ENCODE results near the gene CCAR1. TPM values are rescaled to one million over a fixed set of nuclear protein-coding genes. Genes with fewer than 3 reads are reported as not detected.
"Not testable (repeated sequence)": the region's sequence is repeated elsewhere in the genome, so short reads cannot be mapped to it uniquely, and the experiment has no call there.

The CCAR1 gene
- total RNA-seq, 1 donor from 2014 or later, result 44.2 TPM

- DNase-seq (ENCODE audit: low read depth), result no peak
These were observed 35.7 kb downstream of the CCAR1 start for GRCh38 chr10:68756766-68757165.

- DNase-seq (ENCODE audit: low read depth), result no peak
These were observed 38.3 kb downstream of the CCAR1 start for GRCh38 chr10:68759223-68759863.

GRCh38 chr10:68759967-68760366 is 38.9 kb downstream of the CCAR1 start:
- DNase-seq (ENCODE audit: low read depth), result no peak

DNA sequence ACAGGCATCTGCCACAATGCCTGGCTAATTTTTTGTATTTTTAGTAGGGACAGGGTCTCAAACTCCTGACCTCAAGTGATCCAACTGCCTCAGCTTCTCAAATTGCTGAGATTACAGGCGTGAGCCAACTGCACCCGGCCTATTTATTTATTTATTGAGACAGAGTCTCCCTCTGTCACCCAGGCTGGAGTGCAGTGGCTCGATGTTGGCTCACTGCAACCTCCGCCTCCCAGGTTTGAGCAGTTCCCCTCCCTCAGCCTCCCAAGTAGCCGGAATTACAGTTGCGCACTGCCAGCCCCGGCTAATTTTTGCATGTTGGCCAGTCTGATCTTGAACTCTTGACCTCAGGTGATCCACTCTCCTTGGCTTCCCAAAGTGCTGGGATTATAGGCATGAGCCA is 46.4 kb downstream of the CCAR1 start:
- not testable (repeated sequence) for DNase-seq (ENCODE audit: low read depth)

DNA sequence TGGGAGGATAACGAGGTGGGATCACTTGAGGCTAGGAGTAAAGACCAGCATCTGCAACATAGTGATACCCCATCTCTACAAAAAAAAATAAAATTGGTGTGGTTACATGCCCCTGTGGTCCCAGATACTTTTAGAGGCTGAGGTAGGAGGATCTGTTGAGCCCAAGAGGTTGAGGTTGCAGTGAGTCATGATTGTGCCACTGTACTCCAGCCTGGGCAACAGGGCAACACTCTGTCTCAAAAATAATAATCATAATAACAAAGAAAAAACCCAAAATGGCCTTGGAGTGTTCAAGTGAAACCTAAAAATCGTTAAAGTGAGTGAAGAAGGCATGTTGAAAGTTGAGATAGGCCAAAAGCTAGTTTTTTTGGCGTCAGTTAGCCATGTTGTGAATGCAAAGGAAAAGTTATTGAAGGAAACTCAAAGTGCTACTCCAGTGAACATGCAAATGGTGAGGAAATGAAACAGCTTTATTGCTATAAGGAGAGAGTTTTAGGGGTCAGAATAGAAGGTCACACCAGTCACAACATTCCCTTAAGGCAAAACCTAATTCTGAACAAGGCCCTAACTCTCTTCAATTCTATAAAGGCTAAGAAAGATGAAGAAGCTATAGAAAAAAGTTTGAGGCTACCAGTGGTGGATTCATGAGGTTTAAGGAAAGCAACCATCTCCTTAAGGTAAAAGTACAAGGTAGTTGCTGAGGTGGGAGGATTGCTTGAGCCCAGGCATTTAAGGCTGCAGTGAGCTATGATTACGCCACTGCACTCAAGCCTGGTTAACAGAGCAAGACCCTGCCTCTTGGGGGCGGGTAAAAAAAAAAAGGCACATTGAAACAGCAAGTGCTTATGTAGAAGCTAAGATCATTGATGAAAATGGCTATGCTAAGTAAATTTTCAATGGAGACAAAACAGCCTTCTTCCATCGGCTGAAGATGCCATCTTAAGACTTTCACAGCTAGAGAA is 60.9 kb downstream of the CCAR1 start:
- DNase-seq (ENCODE audit: low read depth), result no peak

- peak; percentile 13 for DNase-seq (ENCODE audit: low read depth)
These were observed 63.4 kb downstream of the CCAR1 start for GRCh38 chr10:68784476-68784875.

- no peak for DNase-seq (ENCODE audit: low read depth)
These were observed 66.8 kb downstream of the CCAR1 start for GRCh38 chr10:68787813-68788212.

DNA sequence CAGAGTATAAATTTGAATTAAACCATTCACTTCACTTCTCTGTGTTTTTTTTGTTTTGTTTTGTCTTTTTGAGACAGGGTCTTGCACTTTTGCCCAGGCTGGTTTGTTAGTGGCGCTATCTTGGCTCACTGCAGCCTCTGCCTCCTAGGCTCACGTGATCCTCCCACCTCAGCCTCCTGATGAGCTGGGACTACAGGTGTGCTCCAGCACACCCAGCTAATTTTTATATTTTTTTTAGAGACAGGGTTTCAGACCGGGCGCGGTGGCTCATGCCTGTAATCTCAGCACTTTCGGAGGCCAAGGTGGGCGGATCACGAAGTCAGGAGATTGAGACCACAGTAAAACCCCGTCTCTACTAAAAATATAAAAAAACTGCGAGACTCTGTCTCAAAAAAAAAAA is 69.4 kb downstream of the CCAR1 start:
- no peak for DNase-seq (ENCODE audit: low read depth)

- no peak for DNase-seq (ENCODE audit: low read depth)
These were observed 71.1 kb downstream of the CCAR1 start for GRCh38 chr10:68792115-68792514.

- no peak for DNase-seq (ENCODE audit: low read depth)
These were observed 75.0 kb downstream of the CCAR1 start for GRCh38 chr10:68795886-68796532.

DNA sequence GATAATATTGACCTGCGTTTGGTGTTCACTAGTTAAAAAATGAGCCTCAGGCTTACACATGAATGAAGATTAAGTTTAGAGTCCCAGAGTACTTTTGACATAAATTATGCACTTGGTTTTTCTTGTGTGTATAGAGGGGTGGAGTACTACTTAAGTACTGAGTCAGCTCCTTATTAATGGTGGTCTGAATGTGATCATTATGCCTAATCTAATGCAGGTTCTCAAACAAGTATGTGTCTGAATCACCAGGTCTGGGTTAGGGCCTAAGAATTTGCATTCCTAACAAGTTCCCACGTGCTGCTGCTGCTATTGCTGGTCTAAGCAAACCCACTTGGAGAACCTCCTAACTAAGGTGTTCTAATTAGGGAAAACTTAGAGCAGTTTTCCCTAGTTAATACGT is 75.6 kb downstream of the CCAR1 start:
- DNase-seq (ENCODE audit: low read depth), result no peak

GRCh38 chr10:68800211-68800610 is 79.2 kb downstream of the CCAR1 start:
- DNase-seq (ENCODE audit: low read depth), result no peak

- no peak for DNase-seq (ENCODE audit: low read depth)
These were observed 83.7 kb downstream of the CCAR1 start for GRCh38 chr10:68804692-68805091.

GRCh38 chr10:68810830-68811229 is 89.8 kb downstream of the CCAR1 start:
- not testable (repeated sequence) for DNase-seq (ENCODE audit: low read depth)

- no peak for DNase-seq (ENCODE audit: low read depth)
These were observed 90.4 kb downstream of the CCAR1 start for GRCh38 chr10:68811314-68812009.

DNA sequence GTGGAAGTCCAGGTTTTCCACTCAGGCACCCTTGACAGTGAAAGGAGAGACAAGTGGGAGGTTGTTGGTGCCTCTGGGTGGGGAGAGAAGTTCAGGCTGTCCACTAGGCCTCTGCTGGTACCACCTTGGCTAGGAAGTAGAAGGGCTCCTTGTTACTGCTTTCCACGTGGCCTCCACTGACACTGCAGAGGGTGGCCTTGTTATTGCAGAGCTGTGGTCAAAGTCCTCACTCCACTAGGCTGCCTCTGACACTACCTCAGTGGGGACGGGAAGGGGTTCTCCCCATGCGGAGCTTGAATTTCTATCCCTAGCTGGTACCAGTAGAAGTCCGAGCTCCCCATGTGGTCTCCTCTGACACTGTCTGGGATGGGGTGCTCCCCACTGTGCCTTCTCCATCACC is 91.4 kb downstream of the CCAR1 start:
- no peak for DNase-seq (ENCODE audit: low read depth)

DNA sequence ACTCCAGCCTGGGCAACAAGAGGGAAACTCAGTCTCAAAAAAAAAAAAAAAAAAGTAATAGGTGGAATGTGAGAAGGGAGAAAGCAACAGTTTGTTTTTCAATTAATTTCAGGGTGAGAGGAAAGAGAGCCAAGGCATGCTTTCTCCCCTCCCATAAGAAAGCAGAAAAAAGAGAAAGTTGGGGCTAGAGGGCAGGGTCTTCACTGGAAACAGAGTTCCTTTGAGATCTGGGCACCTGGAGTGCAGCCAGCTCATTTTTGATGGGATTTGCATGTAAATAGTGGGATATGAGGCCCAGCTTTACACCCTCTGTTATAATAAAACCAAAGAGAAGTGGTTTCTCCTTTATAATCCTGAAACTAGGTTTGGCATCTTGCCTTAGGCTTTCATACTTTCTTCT is 92.5 kb downstream of the CCAR1 start:
- DNase-seq (ENCODE audit: low read depth), result no peak

DNA sequence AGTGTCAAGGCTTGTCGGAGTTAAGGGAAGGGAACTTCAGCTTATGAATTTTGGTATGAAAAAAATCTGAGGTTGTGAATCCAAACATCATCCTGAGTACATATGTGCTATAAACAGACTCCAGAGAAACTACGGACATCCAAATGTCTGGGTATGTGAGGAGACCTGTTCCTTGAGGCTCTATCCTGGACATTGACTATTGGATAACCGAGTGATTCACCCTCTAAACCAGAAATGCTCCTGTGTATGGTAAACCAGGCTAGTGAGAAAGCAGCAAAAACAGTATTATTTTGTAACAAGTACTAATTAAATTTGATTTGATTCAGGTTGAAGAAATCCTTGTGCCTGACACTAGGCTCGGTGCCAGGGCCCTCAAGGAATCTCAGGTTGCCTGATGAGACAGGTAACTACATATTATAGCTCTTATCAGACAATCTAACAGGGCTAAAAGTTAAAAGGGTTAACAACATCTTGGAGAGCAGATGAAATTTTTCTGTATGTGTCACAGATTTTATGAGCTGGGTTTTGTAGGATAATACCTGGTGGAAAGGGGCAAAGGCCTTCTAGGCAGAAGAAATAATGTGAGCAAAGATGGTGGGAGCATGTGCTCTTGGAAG is 95.9 kb downstream of the CCAR1 start:
- DNase-seq (ENCODE audit: low read depth), result no peak

- not testable (repeated sequence) for DNase-seq (ENCODE audit: low read depth)
These were observed 99.3 kb downstream of the CCAR1 start for GRCh38 chr10:68820359-68820758.

- DNase-seq (ENCODE audit: low read depth), result not testable (repeated sequence)
These were observed 101.6 kb downstream of the CCAR1 start for GRCh38 chr10:68822626-68823025.
